GM21619 (cell line): ENCODE results near the gene ART5.

Experiments used
- ATAC-seq: cut with Tn5 transposase; IDR thresholded peaks from one replicate; pipeline ENCODE4 v1.9.1; 2021; ENCODE audit not compliant: unreplicated experiment

Gene ART5

DNA sequence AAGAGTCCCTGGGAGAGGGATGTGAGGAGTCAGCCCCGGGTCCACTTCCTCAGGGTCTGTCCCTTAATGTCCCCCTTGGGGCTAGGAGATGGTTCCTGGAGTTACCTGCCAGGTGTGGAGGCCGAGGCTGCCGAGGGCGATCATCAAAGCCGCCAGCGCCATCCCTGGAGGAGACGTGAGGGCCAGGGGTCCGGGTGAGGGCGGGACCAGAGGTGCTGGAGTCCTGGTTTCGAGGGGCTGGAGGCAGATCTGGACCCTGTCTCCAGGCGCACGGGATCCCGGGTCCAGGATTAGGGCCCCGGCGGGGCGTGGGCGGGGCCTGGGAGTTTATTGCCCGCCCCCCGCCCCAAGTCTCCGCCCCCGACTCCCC is at the start of gene ART5:
Gene ART5 (minus strand): TSS at position 292 of the 370 bp plus-strand sequence. CDS start 130 bp downstream, at position 162.
- no peak for ATAC-seq

- ATAC-seq: no peak
Measured at GRCh38 chr11:3686751-3687150, 45.0 kb upstream of the ART5 start.

- ATAC-seq: no peak
Measured at GRCh38 chr11:3685923-3686322, 44.1 kb upstream of the ART5 start.

DNA sequence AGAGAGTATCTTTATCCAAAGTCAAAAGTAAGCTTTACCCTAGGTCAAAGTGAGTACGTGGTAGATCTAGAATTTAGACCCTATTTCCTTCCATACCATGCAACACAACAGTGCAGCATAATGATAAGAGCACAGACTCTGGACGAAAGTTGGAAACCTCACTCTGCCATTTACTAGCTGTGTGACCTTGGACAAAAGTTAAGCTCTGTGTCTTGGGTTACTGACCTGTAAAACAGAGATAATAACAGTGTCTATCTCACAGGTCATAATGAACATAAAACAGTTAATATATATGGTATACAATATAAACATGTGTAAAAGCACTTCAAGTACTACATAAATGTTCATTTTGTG is 43.0 kb upstream of the ART5 start:
- ATAC-seq: no peak

DNA sequence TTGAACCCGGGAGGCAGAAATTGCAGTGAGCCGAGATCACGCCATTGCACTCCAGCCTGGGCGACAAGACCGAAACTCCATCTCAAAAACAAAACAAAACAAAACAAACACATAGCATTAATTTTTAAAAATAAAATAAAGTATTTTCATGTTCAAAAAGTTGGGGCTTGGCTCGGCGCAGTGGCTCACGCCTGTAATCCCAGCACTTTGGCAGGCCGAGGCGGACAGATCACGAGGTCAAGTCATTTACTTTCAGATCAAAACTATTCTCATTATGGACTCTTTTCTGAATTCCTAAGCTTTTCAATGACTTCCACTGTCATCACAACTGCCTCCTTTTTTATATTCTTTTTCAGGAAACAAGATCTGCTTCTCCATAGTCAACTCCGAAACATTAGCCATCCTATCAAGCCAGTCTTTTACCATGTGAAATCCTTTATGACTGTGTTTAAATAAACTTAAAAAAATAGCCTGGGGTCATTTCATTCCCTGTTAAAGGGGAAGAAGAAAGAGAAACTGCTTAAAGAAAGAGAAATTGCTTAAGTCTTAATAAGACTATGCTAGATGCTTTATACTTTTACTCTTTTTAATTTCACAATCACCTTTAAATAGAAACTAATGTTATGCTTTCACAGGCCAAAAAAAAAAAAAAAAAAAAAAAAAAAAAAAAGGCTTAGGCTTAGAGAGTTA is 42.5 kb upstream of the ART5 start:
- ATAC-seq: no peak

GRCh38 chr11:3683039-3683438 is 41.2 kb upstream of the ART5 start:
- ATAC-seq: no peak

- no peak for ATAC-seq
Measured at GRCh38 chr11:3679077-3679476, 37.3 kb upstream of the ART5 start.

GRCh38 chr11:3675971-3676370 is 34.2 kb upstream of the ART5 start:
- no peak for ATAC-seq

DNA sequence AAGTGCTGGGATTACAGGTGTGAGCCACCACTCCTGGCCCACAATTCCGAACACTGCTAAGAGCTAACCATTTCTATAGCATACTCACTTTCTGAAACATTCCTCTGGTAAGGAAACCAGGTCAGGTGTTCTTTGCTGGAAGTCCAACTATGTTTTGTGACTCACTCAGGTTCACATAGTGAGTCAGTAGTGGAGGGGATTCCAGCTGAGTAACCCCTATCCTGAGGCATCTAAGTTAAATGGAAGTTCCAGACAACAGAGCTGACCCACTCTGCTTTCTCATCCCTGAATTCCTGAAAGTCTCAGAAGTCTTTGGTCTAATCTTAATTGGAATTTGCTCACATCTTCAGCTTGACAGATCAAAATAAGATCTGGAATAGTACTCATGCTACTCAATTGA is 32.4 kb upstream of the ART5 start:
- no peak for ATAC-seq

DNA sequence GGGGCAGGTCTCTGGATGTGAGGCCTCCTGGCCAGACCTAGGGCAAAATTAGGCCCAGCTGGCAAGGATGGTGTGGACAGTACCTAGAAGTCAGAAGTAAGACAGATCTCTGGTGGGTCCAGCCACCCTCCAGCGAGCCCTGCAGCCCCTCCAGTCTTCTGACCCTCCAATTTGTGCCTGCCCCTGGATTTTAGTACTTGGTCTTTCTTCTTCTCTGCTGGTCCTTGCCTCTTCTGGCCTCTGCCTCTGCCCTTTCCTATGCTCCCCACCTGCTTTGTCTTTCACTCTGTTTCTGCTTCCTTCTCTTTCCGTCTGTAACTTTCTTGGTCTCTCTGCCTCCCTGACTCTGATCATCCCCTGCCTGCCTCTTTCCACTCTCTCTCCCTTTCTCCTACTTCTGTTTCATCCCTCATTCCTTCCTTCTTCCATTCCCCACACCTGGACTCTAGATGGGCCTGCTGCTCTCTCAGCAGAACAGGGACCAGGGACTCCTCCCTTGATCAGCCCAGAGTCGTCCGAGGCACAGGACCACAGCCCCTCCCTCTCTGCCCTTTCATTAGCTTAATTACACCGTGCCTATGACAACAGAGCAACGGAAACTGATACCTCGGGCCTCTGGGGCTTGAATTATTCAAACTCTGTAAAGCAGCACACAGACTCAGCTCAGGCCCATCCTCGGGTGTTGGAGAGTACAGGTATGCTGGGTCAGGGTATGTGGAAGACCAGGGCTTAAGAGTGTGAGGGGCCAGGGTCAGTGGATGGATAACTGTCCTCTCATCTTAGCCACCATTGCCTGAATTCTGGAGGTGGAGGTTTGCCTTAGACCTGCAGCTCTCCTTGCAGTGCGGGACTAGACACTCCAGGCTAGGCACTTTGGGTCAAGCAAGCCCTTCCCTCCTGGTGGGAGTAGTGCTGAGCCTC is 29.8 kb upstream of the ART5 start, which contains the start of gene CHRNA10:
Gene CHRNA10 (minus strand): TSS at position 51 of the 921 bp plus-strand sequence. CDS start 72 bp downstream, outside the sequence.
- ATAC-seq: no peak

- ATAC-seq: no peak
Measured at GRCh38 chr11:3669742-3670183, 28.0 kb upstream of the ART5 start.

DNA sequence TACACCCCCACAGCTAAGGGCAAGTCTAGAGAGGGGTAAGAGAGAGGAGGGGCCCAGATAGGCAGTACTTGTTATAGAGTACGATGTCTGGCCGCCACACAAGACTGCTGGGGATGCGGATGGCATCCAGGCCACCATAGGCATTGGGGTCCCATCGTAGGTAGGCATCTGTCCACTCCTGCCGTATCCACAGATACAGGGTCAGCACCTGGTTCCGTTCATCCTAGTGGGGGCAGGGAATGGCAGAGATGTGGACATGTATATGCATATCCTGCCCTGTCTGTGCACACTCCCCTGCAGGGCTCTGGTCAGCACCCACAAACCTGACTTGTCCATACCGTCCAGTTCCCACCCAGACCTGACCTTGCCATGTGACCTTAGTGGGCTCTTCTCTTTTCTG is 27.3 kb upstream of the ART5 start:
- no peak for ATAC-seq

- no peak for ATAC-seq
Measured at GRCh38 chr11:3667149-3668035, 25.6 kb upstream of the ART5 start.

- ATAC-seq: no peak
Measured at GRCh38 chr11:3666023-3666530, 24.3 kb upstream of the ART5 start.

DNA sequence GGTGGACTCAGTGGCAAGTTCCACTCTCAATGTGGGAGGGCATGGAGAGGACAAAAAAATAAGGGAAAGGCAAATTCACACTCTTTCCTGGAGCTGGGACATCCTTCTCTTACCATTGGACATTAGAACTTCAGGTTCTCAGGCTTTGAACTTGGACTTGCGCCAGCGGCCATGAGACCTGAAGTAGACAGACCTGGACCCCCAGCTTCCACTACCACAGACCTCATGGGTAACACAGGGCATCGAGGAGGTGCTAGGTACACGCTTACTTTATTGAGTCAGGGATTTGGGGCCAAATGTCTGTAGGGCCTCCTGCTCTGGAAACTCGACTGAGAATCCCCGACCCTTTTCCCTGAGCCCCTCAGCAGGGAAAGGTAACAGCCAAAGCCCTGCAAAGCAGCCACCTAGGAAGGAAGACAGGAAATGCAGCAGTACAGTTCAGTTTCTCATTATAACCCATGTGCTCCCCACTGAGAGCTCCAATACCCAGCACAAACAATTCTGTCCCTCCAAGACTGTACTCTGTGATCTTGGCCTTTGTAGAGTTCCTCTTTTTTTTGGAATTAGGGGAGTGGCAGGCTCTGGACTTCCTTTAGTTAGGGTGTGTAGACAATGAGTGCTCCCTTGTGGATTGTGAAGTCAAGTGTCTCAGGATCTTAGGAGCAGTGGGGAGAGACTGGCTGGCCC is 23.7 kb upstream of the ART5 start:
- no peak for ATAC-seq

GRCh38 chr11:3664032-3664630 is 22.3 kb upstream of the ART5 start:
- no peak for ATAC-seq

- no peak for ATAC-seq
Measured at GRCh38 chr11:3662856-3663255, 21.1 kb upstream of the ART5 start.

- no peak for ATAC-seq
Measured at GRCh38 chr11:3660960-3661359, 19.2 kb upstream of the ART5 start.

- no peak for ATAC-seq
Measured at GRCh38 chr11:3659595-3660515, 18.1 kb upstream of the ART5 start.
